Gastrocnemius medialis (tissue), 4 donors: ENCODE data around the gene MAFF. TPM values are rescaled to one million over a fixed set of nuclear protein-coding genes. Genes with fewer than 3 reads are reported as not detected.
A peak's percentile ranks its signal among the peaks of the same experiment; 100 is the strongest.
"Not testable (repeated sequence)": the region's sequence is repeated elsewhere in the genome, so short reads cannot be mapped to it uniquely, and the experiment has no call there.

Experiments
- ATAC-seq, 2 donors: fragments of 150-250 bp; one replicate each; pipeline ENCODE4 v1.9.1; 2016
- DNase-seq, 2 donors: peaks; one replicate each; pipeline ENCODE4 v3.0.0-alpha.2; 2019
- H3K27ac ChIP-seq, 4 donors: fragments of 200-600 bp; sonication (generic); 1 replicate in 1 of 4; 2 replicates in 3 of 4; pipeline ENCODE4 v1.5.1; 2016 to 2018; ENCODE audit warnings: mild to moderate bottlenecking in 2 of 4, moderate library complexity in 1 of 4
- H3K27me3 ChIP-seq, 3 donors: fragments of 200-600 bp; sonication (generic) in 2 of 3; 1 replicate in 1 of 3; 2 replicates in 2 of 3; pipeline versions ENCODE4 v1.5.1 to v1.6.0; 2016 to 2019; ENCODE audit warnings: mild to moderate bottlenecking in 1 of 3, moderate library complexity in 1 of 3
- H3K36me3 ChIP-seq, 2 donors: fragments of 200-600 bp; sonication (generic) in 1 of 2; one replicate each; pipeline ENCODE4 v1.5.1; 2017 to 2018
- H3K4me1 ChIP-seq, 2 donors: fragments of 200-600 bp; sonication (generic) in 1 of 2; one replicate each; pipeline ENCODE4 v1.5.1; 2016 to 2017; ENCODE audit warnings: mild to moderate bottlenecking in 2 of 2
- H3K4me3 ChIP-seq, 4 donors: fragments of 200-600 bp; sonication (generic) in 3 of 4; 1 replicate in 1 of 4; 2 replicates in 3 of 4; pipeline ENCODE4 v1.5.1; 2016 to 2019; ENCODE audit warnings: mild to moderate bottlenecking in 2 of 4
- H3K9me3 ChIP-seq, 3 donors: fragments of 200-600 bp; sonication (generic) in 2 of 3; 1 replicate in 1 of 3; 2 replicates in 2 of 3; pipeline ENCODE4 v1.5.1; 2016 to 2019
- CTCF ChIP-seq, 5 experiments: fragments of 450-650 bp in 3 of 5; fragments of 200-600 bp in 2 of 5; sonication (generic) in 2 of 5; IDR thresholded peaks in 4 of 5; conservative IDR thresholded peaks in 1 of 5; 1 replicate in 4 of 5; 2 replicates in 1 of 5; pipeline ENCODE4 v1.5.1; 2016 to 2019; ENCODE audit warnings: antibody characterized with exemption in 5 of 5, mild to moderate bottlenecking in 3 of 5, moderate library complexity in 3 of 5
- POLR2A ChIP-seq, 2 donors: fragments of 450-650 bp; IDR thresholded peaks; one replicate each; pipeline ENCODE4 v1.6.1; 2017; ENCODE audit warnings: antibody characterized with exemption in 2 of 2, mild to moderate bottlenecking in 2 of 2, moderate library complexity in 2 of 2
- in situ Hi-C, 4 donors: fragments of 200-750 bp; cut with MboI; loops; one replicate each; pipeline versions ENCODE4 v1.15.0 to v1.8.0; 2017; ENCODE audit warnings: low sequenced_read_pairs in 4 of 4
- intact Hi-C: fragments of 100-400 bp; cut with DNase I; formaldehyde crosslinking; loops from one replicate; pipeline ENCODE4 v1.15.1; 2023; ENCODE audit warnings: low total_unique reads
- total RNA-seq, 4 donors: library from RNA; depleted of rRNA; stranded (reverse); fragments of >200 nt; gene quantifications; one replicate each; pipeline versions ENCODE4 v1.1.0 to v1.2.3, GENCODE V29; 2016

The MAFF gene
- total RNA-seq, 4 donors from 2014 or later = 19.3 to 448 (median 33.4) TPM

- no peak for ATAC-seq
- Histone ChIP-seq H3K36me3 (no peaks in the 10 kb centered on the region), H3K4me1 (peaks cover 66 to 72% of the 10 kb centered on the region in 2 donors), H3K4me3 (no peak overlapping the region), H3K9me3 (no peaks in the 10 kb centered on the region), H3K27me3 (no peaks in the 10 kb centered on the region), H3K27ac (peak overlapping the region; percentile 93 to 97 (median 96))
- intact Hi-C loops (loop anchor here (2.0 to 10.0 kb wide), 2 partner anchors 108 to 528 kb away; partner anchors contain the start of genes GTPBP1 and JOSD1), in situ Hi-C loops (no loop called here)
- DNase-seq = peak in 1 of 2 donors; percentile 18
- TF ChIP-seq POLR2A (IDR thresholded peaks at IDR 0.05) = no peak
- TF ChIP-seq CTCF (IDR thresholded peaks at IDR 0.05 in 4 of 5, conservative IDR thresholded peaks at IDR 0.05 in 1 of 5) = no peak
Measured at GRCh38 chr22:38177044-38177443, 24.8 kb upstream of the MAFF start.

GRCh38 chr22:38177571-38177925 lies 24.2 kb upstream of the MAFF start:
- intact Hi-C loops = loop anchor here (2.0 to 10.0 kb wide), 2 partner anchors 109 to 527 kb away; partner anchors contain the start of genes GTPBP1 and JOSD1
- in situ Hi-C loops, DNase-seq, H3K36me3 ChIP-seq, H3K27me3 ChIP-seq, H3K9me3 ChIP-seq, ATAC-seq, H3K4me3 ChIP-seq: not testable (repeated sequence)
- H3K27ac ChIP-seq = peak overlapping the region; percentile 93 to 97 (median 96)
- peaks cover 63 to 68% of the 10 kb centered on the region in 2 donors for H3K4me1 ChIP-seq

- intact Hi-C loops = loop anchor here (2.0 to 10.0 kb wide), 2 partner anchors 109 to 527 kb away; partner anchors contain the start of genes GTPBP1 and JOSD1
- ATAC-seq (peak; percentile 48 to 49), DNase-seq (peak; percentile 92 to 95)
- peaks cover 59 to 63% of the 10 kb centered on the region in 2 donors for H3K4me1 ChIP-seq
- H3K27ac ChIP-seq = peak overlapping the region; percentile 93 to 97 (median 96)
- in situ Hi-C loops = no loop called here
- no peak overlapping the region for H3K4me3 ChIP-seq
- H3K36me3 ChIP-seq = no peaks in the 10 kb centered on the region
- TF ChIP-seq POLR2A (IDR thresholded peaks at IDR 0.05) (peak; percentile 47 to 77), CTCF (IDR thresholded peaks at IDR 0.05 in 4 of 5, conservative IDR thresholded peaks at IDR 0.05 in 1 of 5) (no peak)
- H3K9me3 ChIP-seq = no peaks in the 10 kb centered on the region
- H3K27me3 ChIP-seq = no peaks in the 10 kb centered on the region
Measured at GRCh38 chr22:38177926-38178604, 23.7 kb upstream of the MAFF start.

GRCh38 chr22:38178605-38178937 lies 23.2 kb upstream of the MAFF start:
- ATAC-seq, H3K36me3 ChIP-seq, H3K27me3 ChIP-seq, H3K4me3 ChIP-seq, in situ Hi-C loops, DNase-seq, H3K9me3 ChIP-seq: not testable (repeated sequence)
- H3K27ac ChIP-seq = peak overlapping the region; percentile 93 to 97 (median 96)
- peaks cover 55 to 58% of the 10 kb centered on the region in 2 donors for H3K4me1 ChIP-seq
- intact Hi-C loops = loop anchor here (10.0 kb wide), 1 partner anchor 526 kb away; the partner anchor contains the start of genes GTPBP1 and JOSD1

- intact Hi-C loops = loop anchor here (1.0 kb wide), 1 partner anchor 20 kb away; the partner anchor contains the start of gene MAFF
- in situ Hi-C loops = no loop called here
- peak; percentile 16 to 25 for ATAC-seq
- H3K9me3 ChIP-seq = no peaks in the 10 kb centered on the region
- H3K27me3 ChIP-seq = no peaks in the 10 kb centered on the region
- peaks cover 49% of the 10 kb centered on the region in 2 donors for H3K4me1 ChIP-seq
- TF ChIP-seq POLR2A (IDR thresholded peaks at IDR 0.05) (peak; percentile 81 to 90), CTCF (IDR thresholded peaks at IDR 0.05 in 4 of 5, conservative IDR thresholded peaks at IDR 0.05 in 1 of 5) (peak in 1 of 5 experiments; percentile 17)
- no peaks in the 10 kb centered on the region for H3K36me3 ChIP-seq
- peak overlapping the region; percentile 93 to 97 (median 96) for H3K27ac ChIP-seq
- peak; percentile 82 to 86 for DNase-seq
- H3K4me3 ChIP-seq = peak overlapping the region; percentile 66 to 71 (median 67)
Measured at GRCh38 chr22:38180841-38181452, 20.8 kb upstream of the MAFF start.
